ENCODE measurements around the gene CANX.
"Not testable (repeated sequence)": the region's sequence is repeated elsewhere in the genome, so short reads cannot be mapped to it uniquely, and the experiment has no call there.

Gene CANX

DNA sequence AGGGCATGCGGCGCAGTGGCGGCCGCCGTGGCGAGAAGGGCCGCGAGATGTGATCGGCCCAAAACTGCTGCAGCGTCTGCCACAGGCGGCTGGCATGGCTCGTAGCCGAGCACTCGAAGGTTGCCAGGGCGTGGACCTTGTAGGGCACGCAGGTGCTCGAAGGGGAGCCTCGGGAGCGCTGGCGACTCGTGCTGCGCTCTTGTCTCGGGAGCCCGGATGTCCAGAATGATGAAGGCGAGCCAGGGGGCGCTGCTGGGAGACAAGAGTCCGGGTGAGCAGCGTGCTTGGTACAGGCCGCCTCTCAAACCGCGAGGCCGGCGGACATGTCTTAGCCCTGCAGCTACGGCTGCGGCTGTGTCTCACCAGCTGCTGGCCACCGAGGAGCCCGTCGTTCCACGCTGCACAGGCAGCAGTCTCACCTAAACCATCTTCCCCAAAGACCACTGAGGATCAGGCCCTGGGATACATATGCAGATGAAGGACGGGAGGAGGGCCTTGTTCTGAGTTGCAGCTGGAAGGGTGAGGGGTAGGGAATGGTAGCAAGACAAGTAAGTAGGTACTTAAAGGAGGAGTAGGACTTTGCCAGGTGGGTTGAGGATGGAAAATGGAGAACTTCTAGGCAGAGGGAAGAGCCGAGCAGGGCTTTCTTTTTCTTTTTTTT, 19.6 kb upstream of the CANX start:
- TF ChIP-seq, protein P1, sequence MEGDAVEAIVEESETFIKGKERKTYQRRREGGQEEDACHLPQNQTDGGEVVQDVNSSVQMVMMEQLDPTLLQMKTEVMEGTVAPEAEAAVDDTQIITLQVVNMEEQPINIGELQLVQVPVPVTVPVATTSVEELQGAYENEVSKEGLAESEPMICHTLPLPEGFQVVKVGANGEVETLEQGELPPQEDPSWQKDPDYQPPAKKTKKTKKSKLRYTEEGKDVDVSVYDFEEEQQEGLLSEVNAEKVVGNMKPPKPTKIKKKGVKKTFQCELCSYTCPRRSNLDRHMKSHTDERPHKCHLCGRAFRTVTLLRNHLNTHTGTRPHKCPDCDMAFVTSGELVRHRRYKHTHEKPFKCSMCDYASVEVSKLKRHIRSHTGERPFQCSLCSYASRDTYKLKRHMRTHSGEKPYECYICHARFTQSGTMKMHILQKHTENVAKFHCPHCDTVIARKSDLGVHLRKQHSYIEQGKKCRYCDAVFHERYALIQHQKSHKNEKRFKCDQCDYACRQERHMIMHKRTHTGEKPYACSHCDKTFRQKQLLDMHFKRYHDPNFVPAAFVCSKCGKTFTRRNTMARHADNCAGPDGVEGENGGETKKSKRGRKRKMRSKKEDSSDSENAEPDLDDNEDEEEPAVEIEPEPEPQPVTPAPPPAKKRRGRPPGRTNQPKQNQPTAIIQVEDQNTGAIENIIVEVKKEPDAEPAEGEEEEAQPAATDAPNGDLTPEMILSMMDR (IDR thresholded peaks at IDR 0.05; ENCODE audit: low read depth, low read length, missing control alignments): peak; percentile 59
- DNase-seq (ENCODE audit: low read depth): peak; percentile 57
- peak overlapping the region; percentile 79 for H3K4me3 ChIP-seq (ENCODE audit: low read depth, low read length)

- H3K4me3 ChIP-seq (ENCODE audit: low read depth, low read length): no peak overlapping the region
- TF ChIP-seq, protein P1 (IDR thresholded peaks at IDR 0.05; ENCODE audit: low read depth, low read length, missing control alignments): no peak
- DNase-seq (ENCODE audit: low read depth): no peak
These were observed 18.6 kb upstream of the CANX start for GRCh38 chr5:179680014-179680779.

- DNase-seq (ENCODE audit: low read depth): no peak
- no peak within 1 kb of the TSS for H3K4me3 ChIP-seq (ENCODE audit: low read depth, low read length)
- TF ChIP-seq, protein P1 (IDR thresholded peaks at IDR 0.05; ENCODE audit: low read depth, low read length, missing control alignments): no peak
These were observed 17.9 kb upstream of the CANX start, which contains the start of gene CBY3 for GRCh38 chr5:179680780-179681401. Gene CBY3 (minus strand): TSS chr5:179681034. CDS start chr5:179680918, 116 bp downstream.

DNA sequence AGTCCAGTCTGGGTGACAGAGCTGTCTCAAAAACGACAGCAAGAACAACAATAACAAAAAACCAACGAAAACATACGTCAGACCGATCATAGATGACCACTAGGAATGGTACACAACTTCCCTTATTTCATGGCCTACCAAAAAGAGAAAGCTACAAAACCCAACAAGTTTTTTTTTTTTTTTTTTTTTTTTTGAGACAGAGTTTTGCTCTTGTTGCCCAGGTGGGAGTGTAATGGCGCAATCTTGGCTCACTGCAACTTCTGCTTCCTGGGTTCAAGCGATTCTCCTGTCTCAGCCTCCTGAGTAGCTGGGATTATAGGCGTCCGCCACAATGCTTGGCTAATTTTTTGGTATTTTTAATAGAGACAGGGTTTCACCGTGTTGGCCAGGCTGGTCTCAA, 9.6 kb upstream of the CANX start:
- H3K4me3 ChIP-seq (ENCODE audit: low read depth, low read length); DNase-seq (ENCODE audit: low read depth): not testable (repeated sequence)

- no peak overlapping the region for H3K4me3 ChIP-seq (ENCODE audit: low read depth, low read length)
- DNase-seq (ENCODE audit: low read depth): no peak
- TF ChIP-seq, protein P1 (IDR thresholded peaks at IDR 0.05; ENCODE audit: low read depth, low read length, missing control alignments): no peak
These were observed 4.2 kb upstream of the CANX start for GRCh38 chr5:179694561-179694960.

GRCh38 chr5:179696603-179697002, 2.2 kb upstream of the CANX start:
- TF ChIP-seq, protein P1 (IDR thresholded peaks at IDR 0.05; ENCODE audit: low read depth, low read length, missing control alignments): no peak
- H3K4me3 ChIP-seq (ENCODE audit: low read depth, low read length): no peak overlapping the region
- DNase-seq (ENCODE audit: low read depth): no peak

DNA sequence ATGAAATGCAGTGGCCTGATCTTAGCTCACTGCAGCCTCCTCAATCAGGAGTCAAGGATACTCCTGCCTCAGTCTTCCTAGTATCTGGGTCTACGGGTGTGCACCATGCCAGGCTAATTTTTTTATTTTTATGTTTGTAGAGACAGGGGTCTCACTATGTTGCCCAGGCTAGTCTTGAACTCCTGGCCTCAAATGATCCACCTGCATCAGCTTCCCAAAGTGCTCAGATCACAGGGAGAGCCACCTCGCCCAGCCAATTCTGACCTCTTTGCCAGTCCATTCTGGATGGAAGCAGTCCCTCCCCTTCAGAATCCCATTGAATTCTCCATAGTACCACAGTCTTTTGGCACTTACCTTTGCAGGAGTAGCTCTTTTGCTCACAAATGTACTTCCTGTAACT, 1.7 kb upstream of the CANX start:
- peak overlapping the region; percentile 87; the same call in 1 of the 2 replicates for H3K4me3 ChIP-seq (ENCODE audit: low read depth, low read length)
- TF ChIP-seq, protein P1 (IDR thresholded peaks at IDR 0.05; ENCODE audit: low read depth, low read length, missing control alignments): no peak
- no peak for DNase-seq (ENCODE audit: low read depth)

- H3K4me3 ChIP-seq (ENCODE audit: low read depth, low read length): peak overlapping the region; percentile 87
These were observed 1.2 kb upstream of the CANX start for GRCh38 chr5:179697543-179697942.

More at GRCh38 chr5:179697543-179697942, 1.2 kb upstream of the CANX start:
- DNase-seq (ENCODE audit: low read depth): not testable (repeated sequence)
